Measurements from ENCODE around the gene ANXA2. TPM values are rescaled to one million over a fixed set of nuclear protein-coding genes. Genes with fewer than 3 reads are reported as not detected.

The ANXA2 gene
- total and polyA plus RNA-seq, 2 donors (not counting 1 experiment from before 2014, with no cell fraction given) = 116 to 133 TPM

DNA sequence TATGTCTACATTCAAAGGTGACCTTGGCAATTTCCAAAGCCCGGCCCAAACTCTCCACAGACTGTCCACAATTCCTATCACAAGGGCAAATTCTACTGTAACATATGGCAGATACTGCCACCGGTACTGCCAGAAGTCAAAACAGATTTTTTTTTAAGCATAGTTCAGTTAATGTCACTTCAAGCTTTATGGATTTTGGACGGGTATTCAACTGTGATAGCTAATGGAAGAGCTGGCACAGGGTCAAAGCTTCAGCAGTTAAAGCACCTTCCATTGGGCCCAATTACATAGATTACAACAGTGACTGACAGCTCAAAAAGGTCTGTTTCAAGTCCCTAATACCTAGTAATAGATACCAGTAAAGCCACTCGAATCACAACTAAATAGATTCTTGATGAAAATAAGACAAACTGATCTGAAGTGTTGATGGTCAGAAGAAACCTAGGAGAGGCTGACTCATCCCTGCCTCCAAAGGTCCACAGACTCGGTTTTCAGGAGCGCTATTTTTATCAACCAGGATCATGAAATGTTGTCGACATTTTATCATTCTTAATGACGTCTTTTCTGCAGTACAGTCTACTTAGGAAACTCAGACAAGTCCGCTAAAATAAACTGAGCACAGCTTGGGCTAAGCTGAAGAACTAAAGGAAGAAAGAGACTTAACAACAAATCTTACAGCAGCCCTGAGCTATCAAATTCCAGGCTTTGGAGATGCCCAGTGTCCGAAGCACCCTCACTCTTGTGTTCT is 38.7 kb downstream of the ANXA2 start:
- WGBS (ENCODE audit: insufficient coverage) = 86% methylated on average over 8 of the region's 10 CpGs
- Mint-ChIP-seq H3K4me3 (no peak overlapping the region), H3K4me1 (no peaks in the 10 kb centered on the region), H3K9me3 (ENCODE audit: insufficient read depth) (no peaks in the 10 kb centered on the region), H3K27me3 (no peaks in the 10 kb centered on the region), H3K27ac (no peak overlapping the region)
- Histone ChIP-seq H3K4me2 (replicated peaks; ENCODE audit: low read depth, low read length, poor library complexity, severe bottlenecking) (no peak overlapping the region), H2AFZ (ENCODE audit: insufficient read depth, low read depth, low read length, poor library complexity, severe bottlenecking) (no peak overlapping the region), H3K9ac (ENCODE audit: low read length) (no peak overlapping the region), H3K27me3 (replicated peaks in 1 of 4; ENCODE audit: control extremely low read depth in 1 of 4, control insufficient read depth in 3 of 4, insufficient read depth in 4 of 4, low read length in 3 of 4) (no peaks in the 10 kb centered on the region), H3K4me1 (ENCODE audit: control insufficient read depth in 2 of 2, insufficient read depth in 2 of 2, low read length in 2 of 2) (no peaks in the 10 kb centered on the region), H3K36me3 (replicated peaks in 1 of 2; ENCODE audit: control extremely low read depth in 1 of 2, control insufficient read depth in 1 of 2, extremely low read depth in 1 of 2, insufficient read depth in 2 of 2, low read length in 1 of 2) (peaks cover 0 to 54% of the 10 kb centered on the region in 2 experiments), H3K79me2 (ENCODE audit: control insufficient read depth, insufficient read depth, low read length) (no peaks in the 10 kb centered on the region), H4K20me1 (ENCODE audit: control insufficient read depth, insufficient read depth, low read length, poor library complexity, severe bottlenecking) (no peaks in the 10 kb centered on the region), H3K4me3 (ENCODE audit: control extremely low read depth in 1 of 5, extremely low read depth in 1 of 5, insufficient read depth in 1 of 5, low read depth in 2 of 5, low read length in 4 of 5) (no peak overlapping the region), H3K27ac (ENCODE audit: low read length in 2 of 2) (no peak overlapping the region), H3K9me3 (ENCODE audit: control extremely low read depth in 1 of 3, control insufficient read depth in 2 of 3, insufficient read depth in 1 of 3, low read length in 2 of 3) (no peaks in the 10 kb centered on the region)
- no peak for DNase-seq
- ChIA-PET CTCF (interaction anchor here (0.6 to 9.4 kb wide), 30 partner anchors 12 to 1475 kb away, joined by 3 to 150 read pairs (median 4); partner anchors contain the start of gene ANXA2), POLR2A (no interaction called here)
- intact Hi-C loops (cut with micrococcal nuclease) = loop anchor here (1.0 to 5.0 kb wide), 3 partner anchors 85 to 148 kb away; no protein-coding TSS in a partner anchor
- ATAC-seq (ENCODE audit: low read depth) = no peak
- TF ChIP-seq EZH2 (IDR thresholded peaks at IDR 0.05; ENCODE audit: borderline replicate concordance, insufficient read depth, low read depth, low read length, poor library complexity, severe bottlenecking) = no peak
- TF ChIP-seq, protein P1, sequence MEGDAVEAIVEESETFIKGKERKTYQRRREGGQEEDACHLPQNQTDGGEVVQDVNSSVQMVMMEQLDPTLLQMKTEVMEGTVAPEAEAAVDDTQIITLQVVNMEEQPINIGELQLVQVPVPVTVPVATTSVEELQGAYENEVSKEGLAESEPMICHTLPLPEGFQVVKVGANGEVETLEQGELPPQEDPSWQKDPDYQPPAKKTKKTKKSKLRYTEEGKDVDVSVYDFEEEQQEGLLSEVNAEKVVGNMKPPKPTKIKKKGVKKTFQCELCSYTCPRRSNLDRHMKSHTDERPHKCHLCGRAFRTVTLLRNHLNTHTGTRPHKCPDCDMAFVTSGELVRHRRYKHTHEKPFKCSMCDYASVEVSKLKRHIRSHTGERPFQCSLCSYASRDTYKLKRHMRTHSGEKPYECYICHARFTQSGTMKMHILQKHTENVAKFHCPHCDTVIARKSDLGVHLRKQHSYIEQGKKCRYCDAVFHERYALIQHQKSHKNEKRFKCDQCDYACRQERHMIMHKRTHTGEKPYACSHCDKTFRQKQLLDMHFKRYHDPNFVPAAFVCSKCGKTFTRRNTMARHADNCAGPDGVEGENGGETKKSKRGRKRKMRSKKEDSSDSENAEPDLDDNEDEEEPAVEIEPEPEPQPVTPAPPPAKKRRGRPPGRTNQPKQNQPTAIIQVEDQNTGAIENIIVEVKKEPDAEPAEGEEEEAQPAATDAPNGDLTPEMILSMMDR (IDR thresholded peaks at IDR 0.05) = no peak

DNA sequence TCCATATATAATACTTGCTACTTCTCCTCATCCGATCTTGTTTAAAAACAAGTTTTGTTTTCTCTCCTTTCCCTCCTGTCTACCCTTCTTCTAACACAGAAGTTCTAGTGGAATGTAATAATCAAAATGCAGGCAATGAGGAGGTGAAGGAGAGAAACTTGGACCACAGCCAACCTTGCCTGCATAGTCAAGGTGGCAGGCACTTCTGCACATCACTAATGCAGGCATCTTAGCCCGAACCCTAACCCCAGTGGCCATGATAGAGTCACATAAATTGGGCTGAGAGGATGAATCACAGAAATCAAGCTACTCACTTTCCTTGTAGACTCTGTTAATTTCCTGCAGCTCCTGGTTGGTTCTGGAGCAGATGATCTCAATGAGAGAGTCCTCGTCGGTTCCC is 41.0 kb downstream of the ANXA2 start:
- ChIA-PET POLR2A (no interaction called here), CTCF (interaction anchor here (4.2 to 9.4 kb wide), 2 partner anchors 88 to 164 kb away, joined by 32 to 150 read pairs; no protein-coding TSS in a partner anchor)
- WGBS (ENCODE audit: insufficient coverage) = no CpG with 5 or more reads among the region's 4 CpGs
- Histone ChIP-seq H4K20me1 (ENCODE audit: control insufficient read depth, insufficient read depth, low read length, poor library complexity, severe bottlenecking) (no peaks in the 10 kb centered on the region), H3K4me3 (ENCODE audit: control extremely low read depth in 1 of 5, extremely low read depth in 1 of 5, insufficient read depth in 1 of 5, low read depth in 2 of 5, low read length in 4 of 5) (no peak overlapping the region), H3K4me1 (ENCODE audit: control insufficient read depth in 2 of 2, insufficient read depth in 2 of 2, low read length in 2 of 2) (no peaks in the 10 kb centered on the region), H2AFZ (ENCODE audit: insufficient read depth, low read depth, low read length, poor library complexity, severe bottlenecking) (no peak overlapping the region), H3K9ac (ENCODE audit: low read length) (no peak overlapping the region), H3K27ac (ENCODE audit: low read length in 2 of 2) (no peak overlapping the region), H3K79me2 (ENCODE audit: control insufficient read depth, insufficient read depth, low read length) (no peaks in the 10 kb centered on the region), H3K4me2 (replicated peaks; ENCODE audit: low read depth, low read length, poor library complexity, severe bottlenecking) (no peak overlapping the region), H3K9me3 (ENCODE audit: control extremely low read depth in 1 of 3, control insufficient read depth in 2 of 3, insufficient read depth in 1 of 3, low read length in 2 of 3) (no peaks in the 10 kb centered on the region), H3K36me3 (replicated peaks in 1 of 2; ENCODE audit: control extremely low read depth in 1 of 2, control insufficient read depth in 1 of 2, extremely low read depth in 1 of 2, insufficient read depth in 2 of 2, low read length in 1 of 2) (peaks cover 0 to 62% of the 10 kb centered on the region in 2 experiments), H3K27me3 (replicated peaks in 1 of 4; ENCODE audit: control extremely low read depth in 1 of 4, control insufficient read depth in 3 of 4, insufficient read depth in 4 of 4, low read length in 3 of 4) (no peaks in the 10 kb centered on the region)
- no peaks in the 10 kb centered on the region for H3K4me1 Mint-ChIP-seq
- no peaks in the 10 kb centered on the region for H3K27me3 Mint-ChIP-seq
- intact Hi-C loops (cut with micrococcal nuclease) = loop anchor here (5.0 kb wide), 1 partner anchor 150 kb away; no protein-coding TSS in a partner anchor
- ATAC-seq (ENCODE audit: low read depth) = no peak
- TF ChIP-seq, protein P1 (IDR thresholded peaks at IDR 0.05) = no peak
- no peak for TF ChIP-seq EZH2 (IDR thresholded peaks at IDR 0.05; ENCODE audit: borderline replicate concordance, insufficient read depth, low read depth, low read length, poor library complexity, severe bottlenecking)
- no peak overlapping the region for H3K27ac Mint-ChIP-seq
- no peaks in the 10 kb centered on the region for H3K9me3 Mint-ChIP-seq (ENCODE audit: insufficient read depth)
- H3K4me3 Mint-ChIP-seq = no peak overlapping the region
- no peak for DNase-seq
